HG02571 (cell line): ENCODE data around the gene CARD10.

Experiments
- ATAC-seq: cut with Tn5 transposase; IDR thresholded peaks from one replicate; pipeline ENCODE4 v1.9.1; 2021; ENCODE audit warnings: mild to moderate bottlenecking, moderate library complexity; ENCODE audit not compliant: unreplicated experiment

CARD10 gene

GRCh38 chr22:37491106-37491505 is 28.1 kb downstream of the CARD10 start:
- no peak for ATAC-seq

- no peak for ATAC-seq
Observed at GRCh38 chr22:37489983-37490382, 29.2 kb downstream of the CARD10 start.

GRCh38 chr22:37488337-37489135 is 30.7 kb downstream of the CARD10 start:
- no peak for ATAC-seq

- no peak for ATAC-seq
Observed at GRCh38 chr22:37487571-37487970, 31.6 kb downstream of the CARD10 start.

- ATAC-seq, result no peak
Observed at GRCh38 chr22:37487129-37487528, 32.1 kb downstream of the CARD10 start.

GRCh38 chr22:37486224-37486845 is 32.9 kb downstream of the CARD10 start, which contains the start of gene MFNG:
MFNG (minus strand) TSS chr22:37486384; CDS start chr22:37486177, 207 bp downstream.
- ATAC-seq, result peak; percentile 52

GRCh38 chr22:37485395-37486223 is 33.6 kb downstream of the CARD10 start:
- ATAC-seq, result peak; percentile 1

GRCh38 chr22:37484480-37485394 is 34.5 kb downstream of the CARD10 start:
- no peak for ATAC-seq

- no peak for ATAC-seq
Observed at GRCh38 chr22:37483050-37483449, 36.2 kb downstream of the CARD10 start.

GRCh38 chr22:37482244-37482643 is 37.0 kb downstream of the CARD10 start:
- no peak for ATAC-seq

- no peak for ATAC-seq
Observed at GRCh38 chr22:37481347-37481907, 37.8 kb downstream of the CARD10 start.

- ATAC-seq, result no peak
Observed at GRCh38 chr22:37480387-37481346, 38.5 kb downstream of the CARD10 start.

GRCh38 chr22:37479196-37479595 is 40.0 kb downstream of the CARD10 start:
- no peak for ATAC-seq

GRCh38 chr22:37476389-37477329 is 42.6 kb downstream of the CARD10 start:
- no peak for ATAC-seq

- no peak for ATAC-seq
Observed at GRCh38 chr22:37474447-37475090, 44.6 kb downstream of the CARD10 start.

GRCh38 chr22:37473437-37473946 is 45.7 kb downstream of the CARD10 start:
- no peak for ATAC-seq

- no peak for ATAC-seq
Observed at GRCh38 chr22:37472418-37473006, 46.7 kb downstream of the CARD10 start.
